Osteocyte (in vitro differentiated cells): ENCODE data around the gene PTGES. TPM values are rescaled to one million over a fixed set of nuclear protein-coding genes. Genes with fewer than 3 reads are reported as not detected.

Experiments
- DNase-seq: peaks from one replicate; pipeline ENCODE4 v3.0.0; 2021; ENCODE audit warnings: mixed read lengths; ENCODE audit not compliant: unreplicated experiment; ENCODE audit errors: extremely low spot score
- H3K27ac Mint-ChIP-seq: one replicate; pipeline ENCODE4 v1.8.0; 2021; ENCODE audit warnings: mild to moderate bottlenecking, mixed read lengths; ENCODE audit not compliant: unreplicated experiment
- H3K27me3 Mint-ChIP-seq: one replicate; pipeline ENCODE4 v1.8.0; 2021; ENCODE audit warnings: mixed read lengths; ENCODE audit not compliant: unreplicated experiment
- H3K36me3 Mint-ChIP-seq: one replicate; pipeline ENCODE4 v1.8.0; 2021; ENCODE audit warnings: mixed read lengths; ENCODE audit not compliant: unreplicated experiment
- H3K4me1 Mint-ChIP-seq: one replicate; pipeline ENCODE4 v1.8.0; 2021; ENCODE audit warnings: mixed read lengths; ENCODE audit not compliant: unreplicated experiment
- H3K4me3 Mint-ChIP-seq: one replicate; pipeline ENCODE4 v1.8.0; 2021; ENCODE audit warnings: mild to moderate bottlenecking, moderate library complexity, mixed read lengths; ENCODE audit not compliant: unreplicated experiment
- H3K9me3 Mint-ChIP-seq: one replicate; pipeline ENCODE4 v1.8.0; 2021; ENCODE audit warnings: mixed read lengths; ENCODE audit not compliant: unreplicated experiment
- total RNA-seq: library from RNA; stranded (reverse); gene quantifications from 2 replicates; pipeline ENCODE4 v1.2.1, GENCODE V29; 2021
- TF ChIP-seq, protein P1 (sequence below): fragments of 200-600 bp; sonication (generic); IDR thresholded peaks from 2 replicates; pipeline ENCODE4 v1.5.0; 2021; ENCODE audit warnings: antibody characterized with exemption, mild to moderate bottlenecking, moderate library complexity

Gene PTGES
- total RNA-seq, 1 donor from 2014 or later = 0.83 TPM

DNA sequence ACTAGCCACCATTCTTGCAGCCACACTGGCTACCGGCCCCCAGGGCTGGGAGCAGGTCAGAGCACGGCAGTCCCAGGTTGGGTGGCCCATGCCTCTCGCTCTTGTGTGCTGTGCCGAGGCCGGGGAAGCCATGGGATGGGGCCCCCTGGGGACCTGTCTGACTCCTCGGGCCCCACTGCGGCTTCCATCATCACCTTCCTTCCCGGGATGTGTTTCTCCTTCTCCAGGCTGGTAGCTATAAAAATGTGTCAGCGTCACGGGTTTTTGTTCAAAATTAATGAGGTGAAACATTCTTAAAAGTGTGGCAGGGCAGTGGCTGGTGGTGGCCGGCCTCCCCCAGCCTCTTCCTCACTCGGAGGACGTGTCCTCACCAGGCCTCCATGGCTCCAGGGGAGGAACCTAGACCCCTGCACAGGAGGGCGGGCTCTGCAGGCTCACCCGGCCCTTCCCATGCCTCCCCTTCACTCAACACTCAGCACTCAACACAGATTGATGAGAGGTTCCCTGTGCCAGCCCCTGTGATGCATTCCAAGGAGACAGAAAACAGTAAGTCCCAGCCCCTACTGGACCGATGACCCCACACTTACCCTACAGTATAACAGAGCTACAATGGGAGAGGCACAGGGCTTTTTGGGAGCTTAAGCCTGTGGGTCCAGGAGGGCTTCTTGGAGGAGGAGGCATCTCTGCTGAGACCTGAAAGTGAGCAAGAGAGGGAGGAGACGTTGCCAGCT, 43.2 kb downstream of the PTGES start:
- Mint-ChIP-seq H3K36me3 (no peaks in the 10 kb centered on the region), H3K4me3 (no peak overlapping the region), H3K4me1 (peaks cover 27% of the 10 kb centered on the region), H3K27ac (no peak overlapping the region), H3K9me3 (no peaks in the 10 kb centered on the region), H3K27me3 (no peaks in the 10 kb centered on the region)
- TF ChIP-seq, protein P1, sequence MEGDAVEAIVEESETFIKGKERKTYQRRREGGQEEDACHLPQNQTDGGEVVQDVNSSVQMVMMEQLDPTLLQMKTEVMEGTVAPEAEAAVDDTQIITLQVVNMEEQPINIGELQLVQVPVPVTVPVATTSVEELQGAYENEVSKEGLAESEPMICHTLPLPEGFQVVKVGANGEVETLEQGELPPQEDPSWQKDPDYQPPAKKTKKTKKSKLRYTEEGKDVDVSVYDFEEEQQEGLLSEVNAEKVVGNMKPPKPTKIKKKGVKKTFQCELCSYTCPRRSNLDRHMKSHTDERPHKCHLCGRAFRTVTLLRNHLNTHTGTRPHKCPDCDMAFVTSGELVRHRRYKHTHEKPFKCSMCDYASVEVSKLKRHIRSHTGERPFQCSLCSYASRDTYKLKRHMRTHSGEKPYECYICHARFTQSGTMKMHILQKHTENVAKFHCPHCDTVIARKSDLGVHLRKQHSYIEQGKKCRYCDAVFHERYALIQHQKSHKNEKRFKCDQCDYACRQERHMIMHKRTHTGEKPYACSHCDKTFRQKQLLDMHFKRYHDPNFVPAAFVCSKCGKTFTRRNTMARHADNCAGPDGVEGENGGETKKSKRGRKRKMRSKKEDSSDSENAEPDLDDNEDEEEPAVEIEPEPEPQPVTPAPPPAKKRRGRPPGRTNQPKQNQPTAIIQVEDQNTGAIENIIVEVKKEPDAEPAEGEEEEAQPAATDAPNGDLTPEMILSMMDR = no peak
- DNase-seq = no peak

DNA sequence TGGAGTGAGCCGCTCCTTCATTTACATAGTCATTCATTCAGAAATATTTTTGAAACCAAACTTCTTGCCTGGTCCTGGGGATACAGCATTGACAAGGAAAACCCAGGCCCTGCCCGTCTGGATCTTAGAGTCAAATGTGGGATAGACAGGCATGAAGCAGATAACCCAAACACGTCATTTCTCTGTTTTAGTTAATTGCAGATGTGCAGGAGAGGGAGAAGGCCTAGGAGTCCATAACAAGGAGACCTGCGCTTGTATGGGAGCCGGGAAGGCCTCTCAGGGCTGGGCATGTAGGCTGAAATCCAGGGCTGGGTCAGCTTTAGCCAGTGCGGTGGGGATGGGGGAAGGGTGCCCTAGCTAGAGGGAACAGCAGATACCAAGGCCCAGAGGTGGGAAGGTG, 44.0 kb downstream of the PTGES start:
- H3K36me3 Mint-ChIP-seq = no peaks in the 10 kb centered on the region
- H3K27me3 Mint-ChIP-seq = no peaks in the 10 kb centered on the region
- no peak overlapping the region for H3K4me3 Mint-ChIP-seq
- H3K4me1 Mint-ChIP-seq = peaks cover 30% of the 10 kb centered on the region
- H3K9me3 Mint-ChIP-seq = no peaks in the 10 kb centered on the region
- TF ChIP-seq, protein P1 = no peak
- DNase-seq = no peak
- no peak overlapping the region for H3K27ac Mint-ChIP-seq

DNA sequence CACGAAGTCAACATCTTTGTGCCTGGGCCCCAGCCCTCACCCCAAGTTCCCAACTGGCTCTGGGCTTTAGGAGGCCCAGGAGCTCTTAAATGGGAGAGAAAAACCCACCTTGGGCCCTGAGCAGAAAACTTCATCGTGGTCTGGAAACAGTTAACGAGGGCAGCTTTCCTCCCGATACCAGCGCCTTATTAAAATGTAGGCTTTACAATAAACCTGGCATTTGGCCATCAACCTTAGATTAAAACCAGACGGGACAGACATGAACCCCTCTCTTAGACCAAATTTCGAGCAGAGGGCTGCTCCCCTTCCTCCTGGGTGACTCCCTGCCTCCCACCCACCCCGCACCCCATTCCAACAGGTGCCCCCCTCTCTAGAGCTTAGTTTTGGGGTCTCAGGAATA, 48.0 kb downstream of the PTGES start:
- H3K27ac Mint-ChIP-seq = no peak overlapping the region
- H3K4me3 Mint-ChIP-seq = no peak overlapping the region
- no peaks in the 10 kb centered on the region for H3K36me3 Mint-ChIP-seq
- no peaks in the 10 kb centered on the region for H3K9me3 Mint-ChIP-seq
- TF ChIP-seq, protein P1 = no peak
- no peaks in the 10 kb centered on the region for H3K27me3 Mint-ChIP-seq
- DNase-seq = no peak
- H3K4me1 Mint-ChIP-seq = peaks cover 28% of the 10 kb centered on the region

DNA sequence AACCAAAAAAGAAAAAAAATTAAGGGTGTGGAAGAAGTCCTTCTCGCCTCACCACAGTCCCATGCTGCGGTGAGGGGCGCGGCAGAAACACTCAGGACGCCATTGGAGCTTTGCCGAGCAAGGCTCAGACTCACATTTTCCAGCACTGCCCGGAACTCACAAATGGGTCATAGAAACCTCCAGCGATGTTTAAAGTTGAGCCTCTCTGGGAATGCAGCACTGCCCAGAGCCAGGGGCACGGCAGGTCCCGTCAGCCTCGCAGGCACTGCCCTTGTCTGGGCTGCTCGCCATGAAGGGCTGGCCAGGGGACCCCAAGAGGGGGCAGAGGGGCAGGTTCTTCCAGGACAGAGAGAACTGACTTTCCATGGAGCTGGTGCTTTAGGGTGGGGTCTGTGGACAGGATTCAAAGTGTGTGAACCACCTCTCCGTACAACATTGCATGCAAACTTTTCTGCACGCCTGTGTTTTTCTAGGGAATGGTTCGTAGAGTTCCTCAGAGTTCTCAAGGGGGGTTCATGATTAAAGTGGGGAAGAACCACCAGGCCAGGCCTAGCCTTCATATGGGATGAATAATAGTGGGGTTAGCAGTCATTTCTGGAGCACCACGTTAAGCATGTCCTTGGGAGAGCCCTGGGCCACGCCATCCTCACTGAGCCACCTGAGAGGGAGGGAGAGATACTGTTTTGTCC, 49.0 kb downstream of the PTGES start:
- Mint-ChIP-seq H3K9me3 (no peaks in the 10 kb centered on the region), H3K4me3 (no peak overlapping the region), H3K27ac (peak overlapping the region; percentile 80), H3K36me3 (no peaks in the 10 kb centered on the region), H3K4me1 (peaks cover 28% of the 10 kb centered on the region), H3K27me3 (no peaks in the 10 kb centered on the region)
- DNase-seq = no peak
- TF ChIP-seq, protein P1 = no peak
